GM21619 (cell line): ENCODE results near the gene TMCC2.
A peak's percentile ranks its signal among the peaks of the same experiment; 100 is the strongest.
"Not testable (repeated sequence)": the region's sequence is repeated elsewhere in the genome, so short reads cannot be mapped to it uniquely, and the experiment has no call there.

Experiments
- ATAC-seq: cut with Tn5 transposase; IDR thresholded peaks from one replicate; pipeline ENCODE4 v1.9.1; 2021; ENCODE audit not compliant: unreplicated experiment

Gene TMCC2

DNA sequence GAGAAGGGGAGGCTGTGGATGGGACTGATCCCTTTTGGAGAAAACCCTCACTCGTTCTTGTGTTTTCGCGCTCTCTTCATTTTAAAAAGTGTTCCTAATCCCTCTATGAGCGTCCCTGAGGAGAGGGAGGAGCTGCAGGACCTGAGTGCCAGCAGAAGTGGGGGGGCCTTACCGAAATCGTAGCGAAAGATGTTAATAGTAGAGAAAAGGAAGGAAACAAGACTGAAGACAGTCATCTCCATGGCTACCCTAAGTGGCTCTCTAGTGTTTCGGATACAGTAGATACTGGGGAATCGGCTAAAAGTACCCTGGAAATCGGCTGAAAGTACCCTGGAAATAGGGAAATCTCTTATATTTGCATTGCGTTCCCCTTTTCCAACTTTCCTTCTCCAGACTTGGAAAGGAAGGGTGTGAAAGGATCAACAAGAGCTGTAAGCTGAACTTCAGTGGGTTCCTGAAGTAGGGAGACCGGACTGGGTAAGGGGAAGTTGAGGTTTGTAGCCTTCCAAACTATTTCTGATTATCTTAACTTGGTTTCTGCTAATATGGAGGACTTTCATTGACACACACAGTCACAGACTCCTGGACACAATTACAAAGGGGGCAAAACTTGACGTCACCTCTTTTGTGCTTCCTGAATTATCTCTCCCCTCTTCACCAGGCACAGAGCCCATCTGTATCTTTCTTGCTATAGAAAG lies 15.8 kb upstream of the TMCC2 start:
- ATAC-seq: peak; percentile 16

DNA sequence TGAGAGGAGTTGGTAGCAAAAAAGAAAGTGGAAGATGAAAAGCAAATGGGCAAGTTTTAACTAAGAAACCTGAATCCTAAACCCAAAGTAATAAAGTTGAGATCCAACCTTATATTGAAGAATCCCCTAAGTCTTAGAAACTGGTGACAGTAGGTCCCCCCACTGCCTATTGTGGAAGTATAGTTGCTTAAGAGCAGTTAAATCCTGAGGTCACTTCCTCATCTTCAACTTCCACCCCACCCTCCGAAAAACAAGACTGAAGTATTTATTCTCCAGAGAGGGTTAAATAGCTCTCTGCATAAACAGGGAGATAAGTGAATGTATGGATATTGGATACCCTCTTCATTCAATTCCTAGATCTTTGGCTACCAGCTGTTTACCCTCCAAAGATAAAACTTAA lies 13.0 kb upstream of the TMCC2 start:
- no peak for ATAC-seq

DNA sequence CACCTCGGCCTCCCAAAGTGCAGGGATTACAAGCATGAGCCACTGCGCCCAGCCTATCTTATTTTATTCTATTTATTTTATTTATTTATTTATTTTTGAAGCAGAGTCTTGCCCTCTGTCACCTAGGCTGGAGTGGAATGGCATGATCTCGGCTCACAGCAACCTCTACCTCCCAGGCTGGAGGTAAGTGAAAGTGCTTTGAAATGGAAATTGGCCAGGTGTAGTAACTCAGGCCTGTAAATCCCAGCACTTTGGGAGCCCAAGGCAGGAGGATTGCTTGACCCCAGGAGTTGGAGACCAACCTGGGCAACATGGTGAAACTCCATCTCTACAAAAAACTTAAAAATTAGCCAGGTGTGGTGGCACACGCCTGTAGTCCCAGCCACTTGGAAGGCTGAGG lies 11.2 kb upstream of the TMCC2 start:
- ATAC-seq: no peak

DNA sequence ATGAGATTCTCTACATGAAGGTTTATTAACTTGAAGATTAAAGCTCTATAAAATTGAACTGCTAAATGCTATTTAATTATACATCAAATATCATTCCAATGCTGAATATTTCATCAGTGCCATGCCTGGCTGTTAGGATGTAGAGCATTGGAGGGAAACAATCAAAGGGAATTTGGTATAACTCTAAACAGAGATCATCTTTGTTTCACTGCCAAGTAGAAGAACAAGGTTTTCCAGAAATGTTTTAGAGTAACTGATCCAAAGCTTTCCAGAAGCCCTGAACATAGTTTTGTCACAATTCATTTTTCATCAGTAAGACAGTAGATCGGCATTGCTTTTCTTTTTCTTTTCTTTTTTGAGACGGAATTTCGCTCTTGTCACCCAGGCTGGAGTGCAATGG lies 10.3 kb upstream of the TMCC2 start:
- no peak for ATAC-seq

DNA sequence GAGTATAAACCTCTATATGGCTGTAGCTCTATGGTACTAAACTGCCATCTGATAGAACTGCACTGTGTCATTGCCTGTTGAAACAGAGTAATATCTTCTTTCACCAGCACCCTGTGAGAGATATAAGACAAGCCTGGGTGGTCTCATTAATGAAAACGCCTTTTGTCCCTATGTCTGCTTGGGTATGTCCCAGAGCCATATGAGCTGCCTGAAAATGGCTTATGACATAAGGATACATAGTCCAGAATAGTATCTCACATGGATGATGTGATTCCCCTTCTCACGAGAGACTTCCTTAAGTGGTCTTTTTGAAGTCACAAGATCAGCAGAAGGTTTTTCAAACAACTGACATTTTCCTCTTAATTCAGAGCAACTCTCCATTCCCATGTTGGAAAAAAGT lies 7.3 kb upstream of the TMCC2 start:
- ATAC-seq: no peak

DNA sequence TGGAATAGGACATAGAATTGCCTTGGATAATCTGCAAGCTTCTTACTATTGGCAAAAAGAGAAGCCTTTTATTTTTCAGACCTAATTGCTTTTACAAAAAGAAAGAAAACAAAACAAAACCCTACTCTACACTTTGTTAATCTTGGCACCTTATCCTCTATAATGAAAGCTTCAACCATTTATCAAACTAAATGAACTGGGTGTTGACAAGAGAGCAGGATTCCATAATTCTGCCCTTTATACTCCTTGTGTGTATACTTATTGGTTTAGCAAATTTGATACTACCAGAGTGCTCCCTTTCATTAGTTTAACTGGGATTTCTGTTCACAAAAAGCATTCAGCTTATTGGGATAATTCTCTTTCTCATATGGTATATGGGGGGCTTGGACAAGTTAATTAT lies 3.0 kb upstream of the TMCC2 start:
- ATAC-seq: no peak

DNA sequence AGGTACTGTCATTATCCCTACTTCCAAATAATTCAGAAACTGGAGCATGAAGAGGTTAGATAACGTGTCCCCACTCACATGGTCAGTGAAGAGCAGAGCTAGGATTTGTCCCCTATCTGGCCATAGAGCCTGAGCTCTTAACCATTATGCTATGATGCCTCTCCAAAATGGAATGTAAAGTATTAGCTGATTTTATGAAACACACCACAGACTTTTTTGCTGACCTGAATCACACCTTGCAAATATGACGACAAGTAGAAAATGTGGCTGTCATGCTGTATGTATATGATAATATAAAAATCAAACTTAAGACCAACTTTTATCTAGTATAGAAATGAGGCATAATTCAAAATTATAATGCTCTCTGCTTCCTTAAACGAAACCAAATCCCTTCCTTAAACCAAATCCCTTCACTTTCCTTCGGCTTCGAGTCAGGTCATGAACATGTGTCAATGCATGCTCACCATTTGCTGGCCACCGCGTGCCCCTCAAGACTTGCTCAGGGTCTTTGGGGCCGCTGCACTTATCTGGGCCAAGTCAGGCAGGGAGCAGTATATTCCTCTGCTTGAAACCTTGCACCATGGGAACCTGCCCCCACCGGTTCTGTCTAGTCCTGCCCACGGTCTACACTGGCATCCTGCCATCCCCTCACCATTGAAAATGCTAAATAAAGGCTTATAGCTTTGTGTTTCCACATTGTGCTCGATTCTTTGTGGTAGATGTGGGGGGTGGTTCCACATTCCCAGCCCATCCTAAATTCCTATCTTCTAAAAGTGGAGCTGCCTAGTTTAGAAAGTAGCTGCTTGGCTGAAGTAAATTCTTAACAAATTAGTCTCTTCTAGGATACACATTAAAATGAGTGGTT lies 1.6 kb upstream of the TMCC2 start:
- no peak for ATAC-seq

DNA sequence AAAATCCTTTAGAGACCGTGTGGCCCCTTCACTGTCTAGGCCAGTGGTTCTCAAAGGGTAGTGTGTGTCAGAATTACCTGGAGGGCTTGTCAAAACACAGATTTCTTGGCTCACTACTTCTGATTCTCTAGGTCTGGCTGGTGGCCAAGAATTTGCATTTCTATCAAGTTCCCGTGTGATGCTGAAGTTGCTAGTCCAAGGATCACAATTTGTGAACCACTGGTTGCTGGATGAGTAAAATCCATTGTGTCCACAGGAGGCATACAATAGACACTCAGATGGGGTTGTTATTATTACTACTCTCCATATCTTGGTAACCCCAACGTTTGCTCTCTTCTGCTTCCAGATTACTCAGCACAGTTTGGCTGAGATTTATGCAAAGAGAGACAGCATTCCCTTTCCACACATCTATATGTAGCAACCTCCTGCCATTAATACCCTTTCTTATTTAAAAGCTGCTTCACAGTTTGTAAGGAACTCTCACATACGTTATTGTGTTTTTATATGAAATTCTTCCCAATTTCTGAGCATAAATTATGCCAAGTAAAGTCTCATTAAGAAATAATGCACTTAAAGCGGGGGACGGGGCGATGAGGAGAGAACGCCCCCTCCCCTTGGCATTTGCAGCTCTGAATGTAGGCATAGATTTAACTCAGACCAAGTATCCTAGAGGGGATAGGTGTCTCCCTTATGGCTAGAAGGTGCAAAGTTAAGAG lies 720 bp upstream of the TMCC2 start:
- ATAC-seq: no peak

DNA sequence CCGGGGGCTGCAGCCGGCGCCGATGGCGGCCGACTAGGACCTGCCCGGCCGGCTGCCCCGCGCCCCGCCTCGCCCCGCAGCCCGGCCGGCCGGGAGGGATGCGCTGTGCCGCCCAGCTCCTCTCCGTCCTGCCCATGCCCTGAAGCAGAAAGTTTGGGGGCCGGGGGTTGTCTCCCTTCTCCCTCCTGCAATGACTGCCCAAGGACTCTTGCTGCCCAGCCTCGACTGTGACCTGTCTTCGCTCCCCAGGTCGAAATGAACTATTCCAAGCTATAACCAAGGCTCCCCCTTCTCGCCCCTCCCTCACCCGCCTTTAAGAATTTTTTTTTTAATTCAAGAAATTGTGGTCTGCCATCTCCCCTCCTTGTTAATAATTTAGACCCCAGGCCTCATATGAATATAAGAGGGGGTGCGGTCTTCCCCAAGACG lies 361 bp downstream of the TMCC2 start:
- no peak for ATAC-seq

DNA sequence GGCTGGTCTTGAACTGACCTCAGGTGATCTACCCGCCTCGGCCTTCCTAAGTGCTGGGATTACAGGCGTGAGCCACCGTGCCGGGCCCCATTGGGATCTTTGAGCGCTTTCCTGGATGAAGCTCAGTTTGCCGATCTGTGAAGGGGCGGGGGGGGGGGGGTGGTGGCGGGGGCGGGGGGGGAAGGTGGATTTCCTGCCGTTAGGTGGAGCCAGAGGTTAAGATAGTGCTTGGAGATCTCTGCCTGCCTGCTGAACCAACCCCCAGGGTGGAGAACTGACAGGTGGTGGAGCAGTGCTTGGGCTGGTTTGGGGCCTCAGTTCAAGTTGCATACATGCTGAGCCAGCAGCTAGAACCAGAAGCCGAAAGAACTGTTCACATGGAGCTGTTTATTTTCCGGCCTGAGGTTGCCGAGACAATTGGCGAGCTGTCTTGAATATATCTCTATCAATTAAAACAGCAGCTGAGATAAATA lies 1.7 kb downstream of the TMCC2 start:
- no peak for ATAC-seq

DNA sequence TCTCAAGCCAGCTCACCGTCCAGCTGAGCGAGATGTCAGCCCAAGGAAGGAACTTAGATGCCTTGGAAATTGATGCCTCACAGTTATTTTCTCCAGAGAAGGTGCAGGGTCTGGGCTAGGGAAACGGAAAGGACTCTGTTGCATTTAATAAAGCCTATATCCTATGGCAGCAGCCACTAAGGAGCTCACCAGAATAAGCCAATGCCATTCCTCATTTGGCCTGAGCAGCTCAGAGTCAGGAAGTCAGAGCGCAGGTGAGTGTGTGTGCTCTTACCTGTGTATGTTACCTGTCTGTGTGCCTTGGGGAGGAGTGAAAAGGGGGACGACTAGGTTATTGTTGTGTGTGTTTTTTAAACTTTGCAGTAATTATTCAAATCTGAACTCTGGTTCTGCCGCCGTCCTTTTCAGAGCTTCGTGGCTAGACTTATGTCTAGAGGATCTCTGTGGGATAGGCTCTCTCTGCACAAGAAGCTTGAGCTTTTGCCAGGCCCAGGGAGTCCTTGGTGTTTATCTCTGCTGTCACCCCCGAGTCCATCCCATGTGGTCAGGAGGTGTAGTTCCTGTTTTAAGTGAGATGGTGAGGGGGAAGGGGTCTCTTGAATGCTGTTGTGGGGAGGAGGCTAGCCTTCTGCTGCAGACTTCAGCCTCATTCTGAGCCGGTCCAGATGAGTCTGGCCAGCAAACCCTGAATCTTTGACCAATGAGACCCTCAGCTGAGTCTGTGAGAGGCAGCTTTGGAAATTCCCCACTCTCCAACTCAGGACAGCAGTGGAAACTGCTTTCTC lies 2.4 kb downstream of the TMCC2 start:
- ATAC-seq: no peak

DNA sequence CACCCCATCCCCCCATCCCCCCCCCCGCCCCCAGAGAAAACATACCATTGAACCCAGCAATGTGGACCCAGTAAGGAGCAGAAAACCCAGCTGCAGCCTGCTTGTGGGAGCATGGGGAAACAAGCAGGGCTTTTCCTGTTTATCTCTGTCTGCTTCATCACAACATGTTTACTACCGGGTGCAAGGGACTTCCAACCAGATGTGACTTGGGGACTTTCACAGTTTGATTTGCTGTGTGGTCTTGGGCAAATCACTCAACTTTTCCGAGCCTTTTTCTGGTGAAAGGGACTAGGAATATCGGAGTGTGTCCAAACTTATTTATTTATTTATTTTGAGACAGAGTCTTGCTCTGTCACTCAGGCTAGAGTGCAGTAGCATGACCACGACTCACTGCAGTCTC lies 3.2 kb downstream of the TMCC2 start:
- no peak for ATAC-seq

DNA sequence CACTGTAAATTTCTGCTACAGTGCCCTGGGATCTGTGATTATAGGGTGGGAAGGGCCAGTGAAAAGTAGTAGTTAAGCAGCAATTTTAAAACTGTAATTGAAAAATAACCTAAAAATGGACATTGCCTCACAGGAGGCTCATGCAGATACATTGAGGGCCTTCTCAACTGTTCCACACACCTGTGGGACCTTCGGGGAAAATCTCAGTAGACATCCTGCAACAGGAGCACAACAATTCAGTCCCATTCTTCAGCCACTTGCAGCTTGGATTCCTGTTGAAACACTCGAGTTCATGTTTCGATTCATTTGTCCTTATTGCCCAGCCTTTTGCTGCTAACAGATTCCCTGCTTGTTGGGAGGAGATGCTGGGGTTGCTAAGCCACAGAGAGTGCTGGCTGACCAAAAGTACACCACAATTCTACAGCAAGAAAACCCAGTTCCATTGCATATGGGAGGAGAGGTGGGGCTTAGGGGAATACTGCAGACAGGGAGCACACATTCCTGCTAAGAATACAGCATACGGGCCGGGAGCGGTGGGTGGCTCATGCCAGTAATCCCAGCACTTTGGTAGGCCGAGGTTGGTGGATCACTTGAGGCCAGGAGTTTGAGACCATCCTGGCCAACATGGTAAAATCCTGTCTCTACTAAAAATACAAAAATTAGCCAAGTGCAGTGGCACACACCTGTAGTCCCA lies 4.5 kb downstream of the TMCC2 start:
- no peak for ATAC-seq

DNA sequence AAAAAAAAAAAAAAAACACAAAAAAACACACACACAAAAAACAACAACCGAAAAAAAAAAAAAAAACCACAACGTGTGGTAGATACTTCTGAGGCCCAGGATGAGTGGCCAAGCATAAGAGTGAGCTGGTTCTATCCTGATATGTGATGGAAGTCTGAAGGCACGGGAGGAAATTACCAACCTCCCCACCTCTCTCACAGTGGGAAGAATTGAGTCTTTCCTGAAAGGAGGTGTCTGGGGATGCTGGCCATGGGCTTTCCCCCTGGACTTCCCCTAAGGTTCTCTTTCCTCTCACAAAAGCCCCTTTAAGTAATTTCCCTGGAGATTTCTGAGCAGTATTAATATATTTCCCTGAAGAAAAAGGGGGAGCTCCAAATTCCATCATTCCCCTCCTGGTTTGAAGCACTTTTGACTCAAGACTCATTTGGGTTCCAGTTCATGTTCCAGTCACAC lies 5.2 kb downstream of the TMCC2 start:
- no peak for ATAC-seq

DNA sequence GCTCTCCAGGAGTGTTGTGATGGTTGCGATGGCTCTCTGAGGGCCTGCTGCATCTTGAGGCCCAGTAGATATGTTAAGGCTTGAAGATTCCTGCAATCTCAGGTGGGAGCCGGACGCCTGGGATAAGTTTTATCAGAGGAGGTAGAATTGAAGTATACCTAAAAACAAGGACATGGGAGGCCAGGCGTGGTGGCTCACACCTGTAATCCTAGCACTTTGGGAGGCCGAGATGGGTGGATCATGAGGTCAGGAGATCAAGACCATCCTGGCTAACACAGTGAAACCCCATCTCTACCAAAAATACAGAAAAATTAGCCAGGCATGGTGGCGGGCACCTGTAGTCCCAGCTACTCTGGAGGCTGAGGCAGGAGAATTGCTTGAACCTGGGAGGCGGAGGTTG lies 6.2 kb downstream of the TMCC2 start:
- not testable (repeated sequence) for ATAC-seq

DNA sequence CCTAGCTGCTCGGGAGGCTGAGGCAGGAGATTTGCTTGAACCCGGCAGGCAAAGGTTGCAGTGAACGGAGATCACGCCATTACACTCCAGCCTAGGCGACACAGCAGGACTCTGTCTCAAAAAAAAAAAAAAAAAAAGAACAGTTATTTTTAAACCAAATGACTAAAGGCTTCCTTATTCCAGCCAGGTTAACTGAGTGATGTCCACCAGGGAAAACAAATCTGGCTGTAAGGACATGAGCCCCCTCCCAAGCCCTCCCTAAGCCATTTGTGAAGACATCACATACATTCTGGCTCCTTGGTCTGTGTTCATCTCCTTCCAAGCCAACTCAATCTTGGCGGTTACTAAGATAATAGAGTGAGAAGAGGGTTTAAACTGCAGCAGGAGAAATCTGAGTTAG lies 8.2 kb downstream of the TMCC2 start:
- no peak for ATAC-seq

DNA sequence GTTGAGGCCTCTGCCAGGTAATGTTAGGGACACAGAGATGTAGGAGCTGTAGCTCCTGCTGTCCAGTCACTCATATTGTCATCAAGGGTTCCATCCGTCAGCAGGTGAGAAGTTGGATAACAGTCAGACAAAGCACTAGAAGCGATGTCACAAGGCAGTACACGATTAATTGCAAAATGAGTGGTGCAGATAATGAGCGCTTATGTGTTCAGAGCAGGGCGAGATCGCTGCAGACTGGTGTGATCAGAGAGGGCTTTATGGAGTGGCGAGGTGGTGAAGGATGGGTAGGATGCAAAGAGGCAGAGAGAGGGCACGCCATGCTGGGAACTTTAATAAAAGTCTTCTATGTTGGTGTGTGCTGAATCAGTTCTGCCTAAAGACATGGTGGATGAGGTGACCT lies 8.8 kb downstream of the TMCC2 start:
- no peak for ATAC-seq

DNA sequence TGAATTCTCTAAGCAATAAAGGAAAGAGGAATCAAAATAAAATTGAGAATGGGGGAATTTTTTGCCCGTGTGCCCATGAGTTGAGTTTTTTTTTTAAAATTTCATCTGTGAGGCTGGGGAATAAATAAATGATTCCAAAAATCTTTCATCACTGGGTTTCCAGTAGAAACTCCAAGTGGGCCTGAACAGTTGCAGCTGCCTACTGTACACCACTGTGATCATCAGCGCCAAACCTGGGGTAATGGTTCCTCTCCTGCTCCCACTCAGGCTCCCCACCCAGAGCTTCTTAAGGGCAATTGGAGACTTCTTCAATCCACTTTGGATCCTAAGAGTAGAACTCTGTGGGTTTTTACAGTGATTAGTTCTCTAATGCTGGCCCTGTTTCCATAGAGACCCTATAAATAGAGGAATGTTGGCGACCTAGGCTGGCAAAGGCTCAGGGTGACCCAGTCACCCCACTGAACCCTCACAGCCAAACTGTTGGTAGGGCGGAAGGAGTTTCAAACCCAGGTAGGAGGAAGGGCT lies 9.3 kb downstream of the TMCC2 start:
- ATAC-seq: no peak

DNA sequence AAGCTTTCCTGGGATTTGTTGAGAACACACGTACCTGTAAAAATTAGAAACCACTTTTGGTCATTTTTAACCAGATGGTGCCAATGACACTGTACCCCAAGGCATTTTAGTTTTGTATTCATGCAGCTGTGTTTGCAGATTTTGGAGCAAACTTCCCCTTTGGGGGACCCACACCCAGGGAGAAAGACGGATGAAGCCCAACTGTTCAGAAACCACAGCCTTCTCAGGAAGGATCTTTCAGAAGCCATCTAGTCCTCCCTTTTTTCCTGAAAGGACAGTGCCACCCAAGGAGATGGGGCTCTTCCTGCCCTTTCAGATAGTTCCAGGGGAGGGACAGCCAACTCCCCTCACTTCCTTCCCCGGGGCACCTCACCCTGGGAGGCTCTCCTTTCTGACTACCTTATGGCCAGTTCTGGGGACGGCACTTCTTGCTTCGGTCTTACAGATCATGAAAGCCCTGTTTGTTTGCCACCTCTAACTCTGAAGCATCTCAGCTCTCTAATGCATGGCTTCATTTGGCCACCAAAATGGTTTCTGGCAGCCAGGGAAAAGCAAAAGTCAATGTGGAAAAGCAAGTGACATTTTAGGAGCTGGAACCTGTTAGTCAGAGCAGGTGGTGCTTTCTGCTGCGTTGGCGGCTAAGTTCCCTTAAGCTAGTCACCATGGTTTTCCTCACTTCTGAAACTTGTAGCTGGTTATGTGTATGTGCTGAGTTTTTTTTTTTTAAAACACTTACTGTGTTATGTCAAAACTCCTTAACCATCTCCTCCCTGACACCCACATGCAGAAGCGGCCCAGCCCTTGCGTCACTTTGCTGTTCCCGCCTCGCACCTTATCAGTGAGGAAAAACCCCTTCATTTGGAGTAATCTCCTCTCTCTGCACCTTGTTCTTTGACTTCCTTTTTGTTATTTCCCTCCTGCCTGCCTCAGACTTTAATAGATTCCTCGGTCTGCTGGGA lies 10.1 kb downstream of the TMCC2 start:
- ATAC-seq: no peak
